ENCODE data around the gene STAC. TPM values are rescaled to one million over a fixed set of nuclear protein-coding genes. Genes with fewer than 3 reads are reported as not detected.
"Not testable (repeated sequence)": the region's sequence is repeated elsewhere in the genome, so short reads cannot be mapped to it uniquely, and the experiment has no call there.

The STAC gene
- total RNA-seq, 1 donor from 2014 or later: 0.30 TPM

DNA sequence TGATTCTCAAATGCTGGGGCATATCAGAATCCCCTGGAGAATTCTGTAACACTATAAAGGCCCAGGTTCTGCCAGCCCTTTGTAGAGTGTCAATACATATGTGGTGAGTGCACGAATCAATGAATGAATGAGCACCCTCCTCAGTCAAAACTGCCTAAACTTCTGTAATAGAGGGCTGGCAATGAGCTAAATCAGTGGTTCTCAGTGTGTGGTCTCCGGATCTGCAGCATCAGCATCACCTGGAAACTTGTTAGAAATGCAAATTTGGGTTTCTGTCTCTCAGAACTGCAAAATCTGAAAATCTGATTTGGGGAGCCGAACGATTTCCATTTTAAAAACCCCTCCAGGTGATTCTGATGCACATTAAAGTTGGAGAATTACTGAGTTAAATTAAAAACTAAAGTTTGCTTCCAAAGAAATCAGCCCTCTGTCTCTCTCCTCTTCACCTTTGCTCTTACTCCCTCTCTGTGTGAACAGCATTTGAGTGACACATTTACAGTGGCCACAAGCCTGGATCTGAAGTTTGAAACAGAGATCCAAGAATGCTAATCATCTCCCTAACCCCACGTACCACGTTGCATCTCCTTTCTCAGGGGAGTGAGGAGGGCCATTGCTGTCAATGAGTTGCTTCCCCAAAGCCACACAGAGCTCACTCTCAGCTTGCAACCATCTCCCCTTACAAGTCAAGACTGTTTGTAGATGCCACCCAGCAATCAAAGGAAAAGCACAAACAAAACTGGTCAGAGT lies 109.5 kb downstream of the STAC start:
- Histone ChIP-seq H3K9me3 (replicated peaks) (no peaks in the 10 kb centered on the region), H3K4me1 (no peaks in the 10 kb centered on the region), H3K27ac (replicated peaks) (no peak overlapping the region), H3K4me3 (no peak overlapping the region), H3K27me3 (ENCODE audit: low read depth) (no peaks in the 10 kb centered on the region), H3K36me3 (no peaks in the 10 kb centered on the region)
- TF ChIP-seq, protein P1, sequence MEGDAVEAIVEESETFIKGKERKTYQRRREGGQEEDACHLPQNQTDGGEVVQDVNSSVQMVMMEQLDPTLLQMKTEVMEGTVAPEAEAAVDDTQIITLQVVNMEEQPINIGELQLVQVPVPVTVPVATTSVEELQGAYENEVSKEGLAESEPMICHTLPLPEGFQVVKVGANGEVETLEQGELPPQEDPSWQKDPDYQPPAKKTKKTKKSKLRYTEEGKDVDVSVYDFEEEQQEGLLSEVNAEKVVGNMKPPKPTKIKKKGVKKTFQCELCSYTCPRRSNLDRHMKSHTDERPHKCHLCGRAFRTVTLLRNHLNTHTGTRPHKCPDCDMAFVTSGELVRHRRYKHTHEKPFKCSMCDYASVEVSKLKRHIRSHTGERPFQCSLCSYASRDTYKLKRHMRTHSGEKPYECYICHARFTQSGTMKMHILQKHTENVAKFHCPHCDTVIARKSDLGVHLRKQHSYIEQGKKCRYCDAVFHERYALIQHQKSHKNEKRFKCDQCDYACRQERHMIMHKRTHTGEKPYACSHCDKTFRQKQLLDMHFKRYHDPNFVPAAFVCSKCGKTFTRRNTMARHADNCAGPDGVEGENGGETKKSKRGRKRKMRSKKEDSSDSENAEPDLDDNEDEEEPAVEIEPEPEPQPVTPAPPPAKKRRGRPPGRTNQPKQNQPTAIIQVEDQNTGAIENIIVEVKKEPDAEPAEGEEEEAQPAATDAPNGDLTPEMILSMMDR (IDR thresholded peaks at IDR 0.05; ENCODE audit: borderline replicate concordance): no peak
- intact Hi-C loops (cut with micrococcal nuclease): no loop called here
- no peak for DNase-seq

DNA sequence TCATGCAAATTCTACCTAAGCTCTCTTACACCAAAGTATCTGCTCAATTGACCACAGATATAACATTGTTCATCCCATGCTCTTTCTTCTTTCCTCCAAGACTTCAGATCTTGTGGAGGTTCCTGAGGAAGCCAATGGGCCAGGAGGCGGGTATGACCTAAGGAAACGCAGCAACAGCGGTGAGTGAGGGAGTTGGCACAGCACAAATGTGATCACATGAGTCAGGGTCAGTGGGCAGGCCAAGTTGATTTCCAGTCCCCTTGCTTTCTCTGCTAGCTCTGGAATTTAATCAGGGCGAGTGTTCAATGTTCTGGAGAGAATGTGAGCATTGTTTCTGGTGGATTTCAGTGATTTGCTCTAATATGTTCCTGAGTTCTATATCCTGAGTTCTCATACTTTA lies 112.7 kb downstream of the STAC start:
- intact Hi-C loops (cut with micrococcal nuclease): no loop called here

DNA sequence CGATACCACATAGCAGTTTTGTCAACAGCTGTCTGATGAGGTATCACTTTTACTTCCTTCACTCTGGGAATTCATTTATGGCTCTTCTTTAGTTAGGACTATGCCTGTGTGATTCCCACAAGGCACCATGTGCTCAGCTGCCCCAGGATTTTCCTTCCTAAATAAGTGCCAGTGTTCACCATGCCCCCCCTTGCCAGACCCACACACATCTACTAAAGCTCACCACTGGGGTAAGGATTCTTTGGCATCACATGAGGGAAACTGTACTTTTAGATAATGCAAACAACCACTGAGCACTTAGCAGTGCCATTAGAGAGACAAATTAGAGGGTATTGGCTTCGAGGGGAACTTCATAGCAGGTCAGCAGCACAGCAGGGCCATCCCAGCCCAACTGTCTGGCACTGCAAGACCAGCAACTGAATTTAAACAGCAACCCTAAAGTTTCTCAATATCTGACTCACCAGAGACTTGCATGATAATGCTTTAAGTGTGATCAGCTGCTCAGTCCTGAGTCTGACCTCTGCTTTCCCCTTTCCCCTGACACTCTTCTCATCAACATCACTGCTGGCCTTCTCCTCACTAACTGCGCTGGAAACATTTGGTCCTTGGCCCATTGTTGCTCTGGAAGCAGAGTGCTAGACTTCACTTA lies 114.3 kb downstream of the STAC start:
- intact Hi-C loops (cut with micrococcal nuclease): no loop called here
- H3K4me3 ChIP-seq: no peak overlapping the region
- H3K9me3 ChIP-seq (replicated peaks): no peaks in the 10 kb centered on the region
- H3K27me3 ChIP-seq (ENCODE audit: low read depth): no peaks in the 10 kb centered on the region
- no peak overlapping the region for H3K27ac ChIP-seq (replicated peaks)
- TF ChIP-seq, protein P1 (IDR thresholded peaks at IDR 0.05; ENCODE audit: borderline replicate concordance): no peak
- H3K36me3 ChIP-seq: no peaks in the 10 kb centered on the region
- no peaks in the 10 kb centered on the region for H3K4me1 ChIP-seq
- no peak for DNase-seq

More for the DNA sequence above, 112.7 kb downstream of the STAC start:
- no peak for DNase-seq
- no peaks in the 10 kb centered on the region for H3K27me3 ChIP-seq (ENCODE audit: low read depth)
- no peaks in the 10 kb centered on the region for H3K9me3 ChIP-seq (replicated peaks)
- TF ChIP-seq, protein P1 (IDR thresholded peaks at IDR 0.05; ENCODE audit: borderline replicate concordance): no peak
- no peak overlapping the region for H3K27ac ChIP-seq (replicated peaks)
- H3K36me3 ChIP-seq: no peaks in the 10 kb centered on the region
- H3K4me1 ChIP-seq: no peaks in the 10 kb centered on the region
- H3K4me3 ChIP-seq: no peak overlapping the region

DNA sequence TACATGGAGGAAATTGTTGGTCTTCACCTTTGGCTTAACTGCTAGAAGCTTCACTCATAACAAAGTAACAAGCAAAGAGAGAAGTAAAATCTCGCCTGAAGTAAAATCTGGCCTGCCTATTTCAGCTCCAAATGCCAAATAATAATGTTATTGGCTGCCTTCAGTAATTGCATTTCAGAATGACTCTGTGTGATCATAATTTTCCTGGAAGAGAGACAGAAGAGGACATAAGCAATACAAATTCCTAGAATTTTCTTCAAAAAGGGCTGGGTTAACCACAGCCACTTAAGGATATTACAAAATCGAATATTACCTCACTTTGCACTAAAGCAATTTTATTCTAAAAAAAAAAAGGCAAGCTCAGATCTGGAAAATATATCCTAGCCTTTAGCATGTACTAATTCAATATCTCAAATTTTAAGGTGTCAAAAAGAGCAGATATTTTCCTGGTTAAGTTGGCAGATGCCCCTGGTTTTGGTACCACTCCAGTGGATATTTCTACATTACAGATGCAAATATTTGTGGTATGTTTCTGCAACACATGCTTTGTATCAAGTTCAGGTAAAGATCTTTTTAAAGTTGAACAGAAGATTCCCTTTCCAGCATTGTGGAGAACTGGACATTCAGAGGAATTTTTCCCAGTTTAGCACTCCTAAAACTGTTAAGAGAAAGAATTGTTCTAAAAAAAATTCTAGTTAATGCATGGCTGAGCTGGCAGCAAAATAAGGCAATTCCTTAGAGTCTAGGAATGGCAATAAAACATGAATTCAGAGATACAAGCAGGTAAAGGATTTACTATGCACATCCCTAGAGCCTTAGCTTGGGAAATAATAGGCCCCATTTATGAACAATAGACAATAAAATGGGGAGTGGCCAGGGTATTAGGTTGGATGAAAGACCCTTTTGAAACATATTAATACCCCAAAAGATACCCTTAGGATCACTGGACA lies 116.7 kb downstream of the STAC start:
- H3K4me3 ChIP-seq: no peak overlapping the region
- H3K27me3 ChIP-seq (ENCODE audit: low read depth): no peaks in the 10 kb centered on the region
- H3K4me1 ChIP-seq: no peaks in the 10 kb centered on the region
- TF ChIP-seq, protein P1 (IDR thresholded peaks at IDR 0.05; ENCODE audit: borderline replicate concordance): no peak
- DNase-seq: no peak
- H3K36me3 ChIP-seq: no peaks in the 10 kb centered on the region
- H3K9me3 ChIP-seq (replicated peaks): no peaks in the 10 kb centered on the region
- H3K27ac ChIP-seq (replicated peaks): no peak overlapping the region
- intact Hi-C loops (cut with micrococcal nuclease): no loop called here

DNA sequence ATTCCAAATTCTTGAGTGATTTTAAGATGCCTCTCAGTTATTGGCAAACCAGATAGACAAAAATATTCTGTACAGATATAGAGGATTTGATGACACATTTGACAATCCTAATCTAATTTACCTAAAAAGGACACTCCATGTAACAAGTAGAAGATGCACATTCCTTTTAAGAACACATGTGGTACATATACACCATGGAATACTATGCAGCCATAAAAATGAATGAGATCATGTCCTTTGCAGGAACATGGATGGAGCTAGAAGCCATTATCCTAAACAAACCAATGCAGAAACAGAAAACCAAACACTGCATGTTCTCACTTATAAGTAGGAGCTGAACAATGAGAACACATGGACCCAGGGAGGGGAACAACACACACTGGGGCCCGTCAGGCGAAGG lies 119.7 kb downstream of the STAC start:
- H3K36me3 ChIP-seq; H3K4me1 ChIP-seq; intact Hi-C loops (cut with micrococcal nuclease); DNase-seq; H3K9me3 ChIP-seq (replicated peaks); H3K27ac ChIP-seq (replicated peaks); H3K27me3 ChIP-seq (ENCODE audit: low read depth); H3K4me3 ChIP-seq: not testable (repeated sequence)
